GM21825 (cell line): Measurements from ENCODE around the gene RPS8.
"Not testable (repeated sequence)": the region's sequence is repeated elsewhere in the genome, so short reads cannot be mapped to it uniquely, and the experiment has no call there.

ENCODE experiments used
- ATAC-seq: cut with Tn5 transposase; IDR thresholded peaks from one replicate; pipeline ENCODE4 v1.9.1; 2021; ENCODE audit warnings: mild to moderate bottlenecking, moderate library complexity; ENCODE audit not compliant: unreplicated experiment

The RPS8 gene

DNA sequence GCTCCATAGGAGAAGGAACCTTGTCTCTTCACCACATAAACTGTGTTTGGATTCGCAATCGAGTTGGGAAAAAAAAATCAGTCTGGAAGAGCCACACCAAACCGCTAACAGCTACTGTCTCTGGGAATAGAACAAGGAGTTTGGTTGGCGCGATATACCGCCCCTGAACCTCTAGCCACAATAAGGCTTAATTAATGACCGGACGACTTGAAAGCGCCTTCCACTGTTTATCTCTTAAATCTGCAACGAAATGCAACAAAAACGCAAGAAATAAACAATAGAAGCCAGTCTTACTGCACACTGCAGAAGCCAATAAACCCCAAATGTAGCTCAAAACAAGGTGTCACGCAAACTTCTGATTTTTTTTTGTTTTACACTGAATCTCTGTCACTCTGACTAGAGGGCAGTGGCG, 43.9 kb downstream of the RPS8 start:
- peak; percentile 8 for ATAC-seq

DNA sequence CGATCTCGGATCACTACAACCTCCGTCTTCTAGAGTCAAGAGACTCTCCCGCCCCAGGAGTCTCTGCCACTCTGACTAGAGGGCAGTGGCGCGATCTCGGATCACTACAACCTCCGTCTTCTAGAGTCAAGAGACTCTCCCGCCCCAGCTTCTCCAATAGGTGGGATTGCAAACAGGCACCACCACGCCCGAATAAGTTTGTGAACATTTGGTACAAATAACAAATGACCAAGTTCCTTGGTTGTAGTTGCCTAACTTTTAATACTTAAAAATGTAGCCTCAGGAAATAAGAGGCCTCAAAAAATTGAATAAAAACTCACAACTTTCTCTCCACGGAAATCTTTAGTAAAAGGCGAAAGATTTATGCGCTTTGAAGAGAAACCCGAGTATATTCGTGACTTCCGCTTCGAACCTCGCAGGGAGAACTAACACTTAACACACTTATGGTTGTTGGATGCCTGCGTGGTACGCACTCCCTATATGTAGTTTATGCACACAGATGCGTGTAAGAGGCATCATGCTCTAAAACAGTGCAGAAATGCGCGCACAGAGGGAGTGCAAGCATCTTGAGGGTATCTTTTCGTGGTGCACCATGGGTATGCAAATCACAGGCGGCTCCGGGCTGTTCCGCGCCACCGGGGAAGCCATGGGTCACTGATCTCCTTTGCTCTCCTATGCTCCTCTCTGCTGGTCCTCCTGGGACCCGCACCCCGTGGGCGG, 44.4 kb downstream of the RPS8 start:
- peak; percentile 68 for ATAC-seq

DNA sequence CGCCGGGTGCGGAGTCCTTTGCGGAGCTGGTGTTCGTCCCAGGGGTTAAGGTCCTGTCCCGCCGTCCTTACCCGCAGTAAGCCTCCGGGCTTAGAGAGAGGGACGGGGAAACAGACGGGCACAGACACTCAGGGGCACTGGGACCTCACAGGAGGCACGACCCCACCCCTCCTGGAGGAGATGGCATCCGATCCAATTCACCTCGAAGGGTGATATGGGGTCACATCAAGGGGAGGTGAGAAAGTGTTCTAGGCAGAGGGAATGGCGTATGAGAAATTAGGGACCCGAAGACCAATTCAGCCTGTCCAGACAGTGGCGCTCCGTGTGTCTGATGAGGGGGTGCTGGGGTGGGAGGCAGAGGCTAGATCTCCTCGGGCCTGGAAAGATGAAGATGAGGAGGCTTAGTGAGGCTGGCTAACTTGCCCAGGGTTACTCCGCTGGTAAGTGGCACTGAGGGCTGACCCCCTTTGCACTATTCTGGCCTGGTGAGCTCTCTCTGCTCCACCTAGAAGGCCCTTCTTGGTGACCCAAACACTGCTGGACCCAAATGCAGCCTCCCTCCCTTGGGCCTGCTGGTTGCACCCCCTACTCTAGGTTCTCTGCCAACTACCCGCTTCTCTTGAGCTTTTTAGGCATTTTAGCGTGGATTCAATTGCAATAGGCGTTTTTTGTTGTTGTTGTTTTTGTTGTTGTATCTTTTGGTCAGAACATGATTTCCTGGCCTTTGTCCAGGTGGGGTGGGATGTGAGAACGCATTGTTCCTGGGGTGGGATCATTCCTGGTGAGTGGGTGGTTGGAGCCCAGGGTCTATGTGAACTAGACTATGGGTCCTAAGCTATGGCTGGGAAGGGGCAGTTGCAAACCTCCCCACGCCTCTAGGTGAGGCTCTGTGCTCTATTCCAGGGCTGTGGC, 45.2 kb downstream of the RPS8 start:
- no peak for ATAC-seq

DNA sequence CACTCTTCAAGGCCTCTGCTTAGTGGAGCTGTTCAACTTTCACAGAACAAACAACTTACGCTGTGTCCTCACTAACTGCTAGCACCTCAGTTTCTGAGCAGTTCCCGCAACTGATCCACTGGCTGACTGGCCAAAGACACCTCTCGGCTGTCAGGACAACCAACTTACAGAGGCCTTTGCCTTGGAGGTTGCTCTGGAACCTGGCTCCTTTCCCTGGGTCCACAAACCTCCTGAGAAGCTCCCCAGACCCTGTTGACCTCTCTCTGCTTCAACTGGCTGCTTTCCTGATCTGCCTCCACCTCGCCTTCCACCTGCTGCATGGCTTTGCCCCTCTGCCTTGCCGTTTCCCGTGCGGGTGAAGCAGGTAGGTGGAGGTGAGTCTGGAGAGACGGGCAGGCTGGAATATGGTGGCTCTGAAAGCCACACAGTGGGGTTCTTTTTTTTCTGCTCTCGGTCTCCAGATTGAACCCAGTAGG, 45.9 kb downstream of the RPS8 start:
- no peak for ATAC-seq

DNA sequence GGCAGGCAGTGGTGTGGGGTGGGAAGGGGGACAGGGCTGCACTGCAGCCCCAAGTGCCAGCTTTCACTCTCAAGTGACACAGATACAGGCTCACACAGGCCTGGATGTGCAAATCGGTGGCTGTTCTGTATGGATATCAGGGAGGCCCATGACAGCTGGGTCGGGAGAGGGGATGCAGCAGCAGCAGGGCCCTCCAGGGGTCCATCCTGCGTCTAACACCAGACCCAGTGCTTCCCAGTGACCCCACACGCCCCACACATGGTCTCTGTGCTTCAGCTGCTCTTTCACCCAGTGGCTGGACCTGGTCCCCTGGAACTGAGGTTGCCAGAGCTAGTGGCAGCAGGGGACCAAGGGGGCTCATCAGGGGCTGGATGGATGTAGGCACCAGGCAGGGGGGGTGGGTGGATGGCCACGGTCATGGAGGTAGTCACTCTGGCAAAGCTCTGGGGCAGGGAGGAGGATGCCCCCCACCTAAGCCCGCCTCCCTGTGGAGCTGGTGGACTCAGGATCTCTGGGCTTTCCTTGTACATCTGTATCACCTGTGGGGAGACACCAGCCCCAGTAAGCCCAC, 46.9 kb downstream of the RPS8 start:
- ATAC-seq = no peak

DNA sequence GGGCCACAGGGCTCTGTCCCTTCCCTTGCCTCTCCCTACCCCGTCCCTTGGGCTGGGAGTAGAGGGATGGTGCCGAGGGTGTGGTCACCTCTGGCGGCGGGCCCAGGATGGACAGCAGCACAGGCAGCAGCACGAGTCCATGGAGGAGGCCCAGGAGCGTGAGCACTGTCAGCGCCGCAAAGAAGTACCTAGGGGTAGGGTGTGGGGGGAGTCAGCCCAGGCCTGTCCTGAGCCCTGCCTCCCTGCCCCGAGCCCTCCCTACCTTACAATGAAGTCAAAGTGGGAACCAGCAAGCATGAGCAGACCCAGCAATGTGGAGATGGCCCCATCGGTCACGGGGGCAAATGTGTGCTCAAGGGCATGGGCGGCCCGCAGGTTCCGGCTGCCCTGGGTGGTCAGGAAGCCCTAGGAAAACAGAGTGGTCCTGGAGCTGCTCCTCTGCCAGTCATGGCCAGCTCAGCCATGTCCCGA, 47.7 kb downstream of the RPS8 start:
- ATAC-seq = no peak

DNA sequence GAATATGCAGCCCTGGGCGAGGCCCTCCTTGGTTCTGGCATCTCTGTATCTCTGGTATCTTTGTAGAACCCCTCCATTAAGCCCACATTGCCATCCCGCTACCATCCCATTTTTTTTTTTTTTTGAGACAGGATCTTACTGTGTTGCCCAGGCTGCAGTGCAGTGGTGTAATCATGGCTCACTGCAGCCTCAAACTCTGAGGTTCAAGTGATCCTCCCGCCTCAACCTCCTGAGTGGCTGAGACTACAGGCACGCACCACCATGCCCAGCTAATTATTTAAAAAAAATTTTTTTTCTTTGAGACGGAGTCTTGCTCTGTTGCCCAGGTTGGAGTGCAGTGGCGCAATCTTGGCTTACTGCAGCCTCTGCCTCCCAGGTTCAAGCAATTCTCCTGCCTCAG, 49.1 kb downstream of the RPS8 start:
- not testable (repeated sequence) for ATAC-seq

DNA sequence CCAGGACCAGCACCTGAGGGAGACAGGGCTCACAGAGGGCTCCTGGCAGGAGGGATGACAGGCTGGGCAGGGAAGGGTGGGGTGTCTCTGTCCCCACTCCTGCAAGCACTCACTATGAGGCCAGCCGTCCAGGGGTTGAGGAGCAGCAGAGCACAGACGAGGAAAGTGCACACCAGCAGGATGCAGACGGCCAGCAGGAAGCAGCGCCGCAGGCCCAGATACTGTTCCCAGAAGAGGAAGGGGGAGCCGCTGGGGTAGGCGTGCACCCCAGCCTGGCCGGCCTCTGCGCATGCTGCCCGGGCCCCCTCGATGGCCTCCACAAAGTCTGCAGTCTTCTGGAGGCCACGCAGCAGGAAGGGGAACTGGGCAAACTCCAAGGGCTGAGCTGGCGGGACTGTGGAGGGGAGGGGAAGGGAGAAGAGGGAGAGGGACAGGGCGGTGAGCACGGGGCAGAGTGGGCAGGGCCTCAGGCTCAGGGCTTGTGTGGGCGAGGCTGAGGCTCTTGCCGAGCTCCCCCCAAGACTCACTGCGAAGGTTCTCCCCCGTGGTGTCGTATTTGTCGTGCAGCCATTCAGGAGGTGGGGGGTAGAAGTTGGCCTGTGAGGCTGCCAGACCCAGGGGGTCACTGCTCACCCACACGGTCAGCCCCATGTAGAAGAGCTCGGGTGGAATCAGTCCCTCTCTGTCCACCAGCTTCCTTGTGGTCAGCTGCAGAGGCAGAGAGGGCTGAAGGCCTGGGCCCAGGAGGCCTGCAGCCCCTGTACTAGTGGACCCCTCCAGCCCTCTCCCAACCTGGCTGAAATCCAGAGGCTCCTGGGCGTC, 51.2 kb downstream of the RPS8 start:
- ATAC-seq = no peak

DNA sequence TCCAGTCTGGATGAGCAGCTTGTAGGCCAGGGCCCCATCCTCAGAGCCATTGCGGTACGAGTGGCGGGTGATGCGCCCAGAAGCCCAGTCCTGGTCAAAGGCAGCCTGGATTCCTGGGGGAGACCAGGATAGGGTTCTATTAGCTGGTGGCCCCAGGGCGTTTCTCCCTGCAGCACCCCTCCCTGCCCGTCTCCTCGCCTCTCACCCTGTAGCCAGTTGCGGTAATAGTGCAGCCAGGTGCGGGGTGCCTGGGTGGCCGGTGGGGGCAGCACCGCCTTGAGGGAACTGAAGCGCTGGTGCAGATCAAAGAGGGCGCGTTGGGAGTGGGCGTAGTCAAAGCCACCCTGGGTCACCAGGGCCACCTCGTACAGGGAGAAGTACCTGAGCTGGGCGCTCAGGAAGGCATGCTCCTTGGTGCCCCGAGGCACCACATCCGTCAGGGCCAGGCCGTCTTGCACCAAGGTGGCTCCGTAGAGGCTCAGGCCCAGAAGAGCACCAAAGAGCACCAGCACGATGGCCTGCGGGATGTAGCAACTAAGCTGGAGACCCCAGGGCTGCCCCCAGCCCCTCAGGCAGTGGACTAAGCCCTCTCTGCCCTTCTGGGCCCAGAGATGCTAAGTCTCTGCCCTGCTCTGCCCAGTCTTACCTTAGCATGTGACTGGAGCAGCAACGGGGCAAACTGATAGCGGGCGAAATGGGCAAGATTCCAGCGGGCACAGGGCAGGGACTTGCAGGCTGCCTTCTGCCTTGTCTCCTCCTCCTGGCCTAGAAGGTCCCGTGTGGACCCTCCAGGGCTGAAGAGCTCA, 52.1 kb downstream of the RPS8 start:
- ATAC-seq = no peak

DNA sequence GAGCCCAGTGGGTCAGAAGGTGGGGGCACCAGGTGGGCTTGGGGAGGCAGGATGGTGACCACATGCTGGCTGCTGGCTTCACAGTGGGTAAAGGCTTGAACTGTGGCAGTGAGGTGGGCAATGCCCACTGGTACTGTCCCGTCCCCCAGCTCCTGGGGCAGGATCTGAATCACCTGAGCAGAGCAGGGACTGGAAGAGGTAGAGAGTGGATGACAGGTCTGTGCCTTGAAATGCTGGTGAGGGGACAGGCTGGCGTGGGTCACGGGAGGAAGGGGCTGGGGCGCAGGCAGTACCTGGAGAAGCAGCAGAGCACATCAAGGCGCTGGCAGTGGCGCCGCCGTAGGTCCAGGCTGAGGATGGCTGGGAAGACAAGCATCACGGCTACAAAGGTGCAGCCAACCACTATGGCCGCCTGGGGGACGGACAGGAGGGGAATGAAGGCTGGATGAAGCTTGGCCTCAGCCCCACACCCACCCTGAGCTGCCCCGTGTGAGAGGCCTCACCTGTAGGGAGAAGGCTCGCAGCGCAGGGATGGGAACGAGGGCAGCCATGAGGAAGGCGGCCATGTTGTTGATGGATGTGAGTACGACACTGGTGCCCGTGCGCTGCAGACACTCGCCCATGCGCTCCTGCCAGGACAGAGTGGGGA, 52.8 kb downstream of the RPS8 start:
- no peak for ATAC-seq
